Measurements from ENCODE around the gene PRSS12.

The PRSS12 gene

GRCh38 chr4:118388606-118389005, 35.8 kb upstream of the PRSS12 start:
- H3K9ac ChIP-seq (ENCODE audit: low read depth, low read length) = no peak overlapping the region
- no peak overlapping the region for H3K27ac ChIP-seq (ENCODE audit: low read length)
- H3K36me3 ChIP-seq (ENCODE audit: insufficient read depth, low read depth, low read length) = no peaks in the 10 kb centered on the region
- no peaks in the 10 kb centered on the region for H3K9me3 ChIP-seq (ENCODE audit: insufficient read depth, low read depth, low read length)
- no peaks in the 10 kb centered on the region for H3K27me3 ChIP-seq (ENCODE audit: insufficient read depth, low read length)
- H3K4me3 ChIP-seq (ENCODE audit: low read length) = no peak overlapping the region
- H3K4me1 ChIP-seq (ENCODE audit: insufficient read depth, low read length) = no peaks in the 10 kb centered on the region

DNA sequence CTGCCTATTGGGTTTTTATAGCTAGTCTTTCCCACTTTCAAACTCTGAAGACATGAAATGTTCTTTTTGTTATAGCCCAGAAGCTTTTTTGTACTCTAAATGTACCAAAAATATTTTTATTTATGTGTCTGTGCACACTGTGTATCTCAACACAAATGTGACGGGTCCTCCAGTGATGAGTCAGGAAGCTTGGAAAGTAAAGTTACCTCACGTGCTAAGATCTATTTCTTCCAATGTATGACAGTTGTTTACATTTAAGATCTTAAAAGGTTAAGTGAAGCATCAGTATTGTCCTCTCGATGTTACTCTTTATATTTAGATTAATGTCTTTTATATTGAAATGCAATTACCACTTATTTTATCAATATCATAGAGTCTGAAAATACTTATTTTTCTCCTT, 29.1 kb upstream of the PRSS12 start:
- no peaks in the 10 kb centered on the region for H3K4me1 ChIP-seq (ENCODE audit: insufficient read depth, low read length)
- no peak overlapping the region for H3K4me3 ChIP-seq (ENCODE audit: low read length)
- H3K27ac ChIP-seq (ENCODE audit: low read length) = no peak overlapping the region
- H3K9ac ChIP-seq (ENCODE audit: low read depth, low read length) = no peak overlapping the region
- H3K9me3 ChIP-seq (ENCODE audit: insufficient read depth, low read depth, low read length) = no peaks in the 10 kb centered on the region
- no peaks in the 10 kb centered on the region for H3K27me3 ChIP-seq (ENCODE audit: insufficient read depth, low read length)
- H3K36me3 ChIP-seq (ENCODE audit: insufficient read depth, low read depth, low read length) = no peaks in the 10 kb centered on the region

GRCh38 chr4:118373614-118374255, 20.9 kb upstream of the PRSS12 start:
- Histone ChIP-seq H3K9ac (ENCODE audit: low read depth, low read length) (no peak overlapping the region), H3K27me3 (ENCODE audit: insufficient read depth, low read length) (no peaks in the 10 kb centered on the region), H3K27ac (ENCODE audit: low read length) (no peak overlapping the region), H3K36me3 (ENCODE audit: insufficient read depth, low read depth, low read length) (no peaks in the 10 kb centered on the region), H3K9me3 (ENCODE audit: insufficient read depth, low read depth, low read length) (no peaks in the 10 kb centered on the region), H3K4me1 (ENCODE audit: insufficient read depth, low read length) (no peaks in the 10 kb centered on the region), H3K4me3 (ENCODE audit: low read length) (no peak overlapping the region)

DNA sequence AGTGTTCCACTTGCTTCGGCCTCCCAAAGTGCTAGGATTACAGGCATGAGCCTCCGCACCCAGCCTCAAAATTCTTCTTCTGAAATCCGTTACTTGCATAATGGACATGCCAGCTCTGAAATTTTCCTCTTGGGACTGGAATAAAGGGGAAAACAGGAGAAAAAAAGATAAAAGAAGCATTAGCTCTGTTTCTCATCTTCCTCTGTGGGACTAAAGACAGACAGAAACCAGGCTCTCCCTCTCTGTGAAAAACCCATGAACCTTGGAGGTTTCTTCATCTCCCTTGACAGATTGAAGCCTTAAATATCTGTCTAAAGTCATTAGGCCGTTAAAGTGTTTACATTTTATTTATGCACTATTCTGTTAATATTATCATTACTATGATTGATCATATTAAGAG, 19.4 kb upstream of the PRSS12 start:
- H3K27me3 ChIP-seq (ENCODE audit: insufficient read depth, low read length) = no peaks in the 10 kb centered on the region
- 0 out of 2 replicates have a peak, but pooled peaks cover 2% of the 10 kb centered on the region for H3K4me1 ChIP-seq (ENCODE audit: insufficient read depth, low read length)
- no peak overlapping the region for H3K27ac ChIP-seq (ENCODE audit: low read length)
- no peak overlapping the region for H3K9ac ChIP-seq (ENCODE audit: low read depth, low read length)
- no peaks in the 10 kb centered on the region for H3K9me3 ChIP-seq (ENCODE audit: insufficient read depth, low read depth, low read length)
- H3K4me3 ChIP-seq (ENCODE audit: low read length) = no peak overlapping the region
- no peaks in the 10 kb centered on the region for H3K36me3 ChIP-seq (ENCODE audit: insufficient read depth, low read depth, low read length)

DNA sequence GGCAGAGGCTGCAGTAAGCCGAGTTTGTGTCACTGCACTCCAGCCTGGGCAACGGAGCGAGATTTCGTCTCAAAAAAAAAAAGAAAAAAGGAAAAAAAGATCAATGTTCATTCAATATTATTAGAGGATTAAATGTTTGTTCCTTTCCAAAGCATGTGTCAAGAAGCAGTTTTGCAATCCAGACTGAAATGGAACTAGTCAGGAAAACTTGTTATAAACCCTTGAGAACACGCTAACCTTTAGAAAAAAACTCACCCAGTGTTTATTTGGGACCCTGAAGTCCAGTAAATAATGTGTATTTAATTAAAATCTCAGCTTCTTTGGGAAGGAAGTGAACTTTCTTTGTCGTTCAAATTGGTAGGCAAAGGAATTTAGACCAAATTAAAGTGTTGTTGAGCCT, 16.4 kb upstream of the PRSS12 start:
- H3K27me3 ChIP-seq (ENCODE audit: insufficient read depth, low read length) = no peaks in the 10 kb centered on the region
- 0 out of 2 replicates have a peak, but pooled peaks cover 2% of the 10 kb centered on the region for H3K4me1 ChIP-seq (ENCODE audit: insufficient read depth, low read length)
- H3K4me3 ChIP-seq (ENCODE audit: low read length) = no peak overlapping the region
- no peak overlapping the region for H3K27ac ChIP-seq (ENCODE audit: low read length)
- H3K9ac ChIP-seq (ENCODE audit: low read depth, low read length) = no peak overlapping the region
- no peaks in the 10 kb centered on the region for H3K36me3 ChIP-seq (ENCODE audit: insufficient read depth, low read depth, low read length)
- no peaks in the 10 kb centered on the region for H3K9me3 ChIP-seq (ENCODE audit: insufficient read depth, low read depth, low read length)

- Histone ChIP-seq H3K36me3 (ENCODE audit: insufficient read depth, low read depth, low read length) (no peaks in the 10 kb centered on the region), H3K4me1 (ENCODE audit: insufficient read depth, low read length) (peaks cover 6% of the 10 kb centered on the region), H3K4me3 (ENCODE audit: low read length) (no peak overlapping the region), H3K9ac (ENCODE audit: low read depth, low read length) (no peak overlapping the region; the same call in 1 of the 2 replicates), H3K9me3 (ENCODE audit: insufficient read depth, low read depth, low read length) (no peaks in the 10 kb centered on the region), H3K27ac (ENCODE audit: low read length) (no peak overlapping the region), H3K27me3 (ENCODE audit: insufficient read depth, low read length) (no peaks in the 10 kb centered on the region)
Measured at GRCh38 chr4:118367872-118368271, 15.1 kb upstream of the PRSS12 start.

DNA sequence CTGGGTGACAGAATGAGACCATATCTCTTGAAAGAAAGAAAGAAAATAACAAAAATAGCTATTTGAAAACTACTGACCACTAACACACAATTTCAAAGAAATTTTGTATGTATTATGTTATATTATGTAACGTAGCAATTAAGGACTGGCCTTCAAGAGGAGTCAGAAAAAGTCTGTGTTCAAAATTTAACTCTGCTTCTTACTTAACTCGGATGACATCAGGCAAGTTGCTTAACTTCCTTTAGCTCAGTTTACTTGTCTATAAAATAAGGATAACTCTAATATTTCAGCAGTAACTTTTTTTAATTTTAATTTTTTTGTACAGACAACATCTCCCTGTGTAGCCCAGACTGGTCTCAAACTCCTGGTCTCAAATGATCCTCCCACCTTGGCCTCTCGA, 14.6 kb upstream of the PRSS12 start:
- Histone ChIP-seq H3K9me3 (ENCODE audit: insufficient read depth, low read depth, low read length) (no peaks in the 10 kb centered on the region), H3K27me3 (ENCODE audit: insufficient read depth, low read length) (no peaks in the 10 kb centered on the region), H3K36me3 (ENCODE audit: insufficient read depth, low read depth, low read length) (no peaks in the 10 kb centered on the region), H3K4me3 (ENCODE audit: low read length) (no peak overlapping the region), H3K9ac (ENCODE audit: low read depth, low read length) (no peak overlapping the region), H3K4me1 (ENCODE audit: insufficient read depth, low read length) (peaks cover 11% of the 10 kb centered on the region), H3K27ac (ENCODE audit: low read length) (no peak overlapping the region)

- no peak overlapping the region for H3K4me3 ChIP-seq (ENCODE audit: low read length)
- no peaks in the 10 kb centered on the region for H3K27me3 ChIP-seq (ENCODE audit: insufficient read depth, low read length)
- H3K9me3 ChIP-seq (ENCODE audit: insufficient read depth, low read depth, low read length) = no peaks in the 10 kb centered on the region
- no peaks in the 10 kb centered on the region for H3K36me3 ChIP-seq (ENCODE audit: insufficient read depth, low read depth, low read length)
- H3K27ac ChIP-seq (ENCODE audit: low read length) = no peak overlapping the region
- peaks cover 15% of the 10 kb centered on the region for H3K4me1 ChIP-seq (ENCODE audit: insufficient read depth, low read length)
- H3K9ac ChIP-seq (ENCODE audit: low read depth, low read length) = no peak overlapping the region
Measured at GRCh38 chr4:118363166-118363565, 10.4 kb upstream of the PRSS12 start.

GRCh38 chr4:118361192-118361591, 8.4 kb upstream of the PRSS12 start:
- H3K27me3 ChIP-seq (ENCODE audit: insufficient read depth, low read length) = no peaks in the 10 kb centered on the region

GRCh38 chr4:118360106-118360505, 7.3 kb upstream of the PRSS12 start:
- no peak overlapping the region for H3K4me3 ChIP-seq (ENCODE audit: low read length)

More at GRCh38 chr4:118361192-118361591, 8.4 kb upstream of the PRSS12 start:
- Histone ChIP-seq H3K9me3 (ENCODE audit: insufficient read depth, low read depth, low read length) (no peaks in the 10 kb centered on the region), H3K36me3 (ENCODE audit: insufficient read depth, low read depth, low read length) (no peaks in the 10 kb centered on the region), H3K9ac (ENCODE audit: low read depth, low read length) (no peak overlapping the region), H3K27ac (ENCODE audit: low read length) (no peak overlapping the region), H3K4me1 (ENCODE audit: insufficient read depth, low read length) (peaks cover 13% of the 10 kb centered on the region), H3K4me3 (ENCODE audit: low read length) (no peak overlapping the region)

GRCh38 chr4:118357601-118358000, 4.8 kb upstream of the PRSS12 start:
- no peak overlapping the region for H3K27ac ChIP-seq (ENCODE audit: low read length)
- no peaks in the 10 kb centered on the region for H3K36me3 ChIP-seq (ENCODE audit: insufficient read depth, low read depth, low read length)
- peaks cover 14% of the 10 kb centered on the region for H3K27me3 ChIP-seq (ENCODE audit: insufficient read depth, low read length)
- H3K4me3 ChIP-seq (ENCODE audit: low read length) = no peak overlapping the region
- peaks cover 10% of the 10 kb centered on the region for H3K4me1 ChIP-seq (ENCODE audit: insufficient read depth, low read length)
- no peak overlapping the region for H3K9ac ChIP-seq (ENCODE audit: low read depth, low read length)
- H3K9me3 ChIP-seq (ENCODE audit: insufficient read depth, low read depth, low read length) = no peaks in the 10 kb centered on the region

More at GRCh38 chr4:118360106-118360505, 7.3 kb upstream of the PRSS12 start:
- Histone ChIP-seq H3K27me3 (ENCODE audit: insufficient read depth, low read length) (no peaks in the 10 kb centered on the region), H3K9ac (ENCODE audit: low read depth, low read length) (no peak overlapping the region), H3K9me3 (ENCODE audit: insufficient read depth, low read depth, low read length) (no peaks in the 10 kb centered on the region), H3K27ac (ENCODE audit: low read length) (no peak overlapping the region), H3K4me1 (ENCODE audit: insufficient read depth, low read length) (peaks cover 13% of the 10 kb centered on the region), H3K36me3 (ENCODE audit: insufficient read depth, low read depth, low read length) (no peaks in the 10 kb centered on the region)

- H3K9me3 ChIP-seq (ENCODE audit: insufficient read depth, low read depth, low read length) = no peaks in the 10 kb centered on the region
- no peak overlapping the region for H3K9ac ChIP-seq (ENCODE audit: low read depth, low read length)
- H3K36me3 ChIP-seq (ENCODE audit: insufficient read depth, low read depth, low read length) = no peaks in the 10 kb centered on the region
- H3K27ac ChIP-seq (ENCODE audit: low read length) = no peak overlapping the region
- peaks cover 22% of the 10 kb centered on the region for H3K27me3 ChIP-seq (ENCODE audit: insufficient read depth, low read length)
- no peak overlapping the region for H3K4me3 ChIP-seq (ENCODE audit: low read length)
- H3K4me1 ChIP-seq (ENCODE audit: insufficient read depth, low read length) = peaks cover 3% of the 10 kb centered on the region; the same call in 1 of the 2 replicates
Measured at GRCh38 chr4:118356731-118357130, 3.9 kb upstream of the PRSS12 start.

All from iPS-20b (cell line).